Measurements from ENCODE around the gene RERE. TPM values are rescaled to one million over a fixed set of nuclear protein-coding genes. Genes with fewer than 3 reads are reported as not detected.
"Not testable (repeated sequence)": the region's sequence is repeated elsewhere in the genome, so short reads cannot be mapped to it uniquely, and the experiment has no call there.

Gene RERE
- total RNA-seq, 1 donor from 2014 or later, result 114 TPM

DNA sequence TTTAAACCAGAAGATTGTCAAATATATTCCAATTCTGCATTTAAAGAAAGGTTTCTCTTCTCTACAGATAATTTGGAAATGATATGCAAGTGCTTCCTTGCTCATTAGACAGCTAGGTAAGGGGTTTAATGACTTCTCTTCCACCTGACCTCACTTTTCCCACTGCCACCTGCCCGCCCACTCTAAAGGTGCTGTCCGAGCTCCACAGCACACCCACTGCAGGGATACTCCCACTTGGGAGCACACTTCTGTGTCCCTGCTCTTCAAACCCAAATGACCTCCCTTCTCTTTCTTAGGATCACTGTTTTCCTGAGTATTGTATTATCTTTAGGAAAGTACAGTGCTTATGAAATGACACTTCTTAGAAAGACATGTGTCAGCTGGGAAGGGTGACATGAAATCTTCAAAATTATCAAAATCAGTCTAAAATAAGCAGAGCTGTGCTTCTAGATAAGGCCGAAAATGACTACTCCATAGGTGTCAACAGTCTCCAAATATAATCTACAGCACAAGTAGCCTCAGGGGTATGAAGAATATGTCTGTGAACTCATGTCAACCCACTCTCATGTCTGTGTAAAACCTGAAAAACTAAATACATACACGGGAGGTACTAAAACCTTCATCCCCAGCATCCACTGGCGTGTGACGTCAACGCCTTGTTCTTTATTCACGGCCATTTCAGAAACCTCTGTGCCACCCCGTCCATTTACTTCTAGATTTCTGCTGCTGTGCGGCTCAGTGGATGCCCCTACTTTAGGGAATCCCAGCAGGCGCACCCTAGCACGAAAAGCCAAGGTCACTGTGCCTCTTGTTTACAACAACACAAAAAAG lies 428.5 kb downstream of the RERE start:
- intact Hi-C loops (cut with DNase I), result no loop called here
- ATAC-seq (ENCODE audit: poor library complexity) (no peak), DNase-seq (no peak)

DNA sequence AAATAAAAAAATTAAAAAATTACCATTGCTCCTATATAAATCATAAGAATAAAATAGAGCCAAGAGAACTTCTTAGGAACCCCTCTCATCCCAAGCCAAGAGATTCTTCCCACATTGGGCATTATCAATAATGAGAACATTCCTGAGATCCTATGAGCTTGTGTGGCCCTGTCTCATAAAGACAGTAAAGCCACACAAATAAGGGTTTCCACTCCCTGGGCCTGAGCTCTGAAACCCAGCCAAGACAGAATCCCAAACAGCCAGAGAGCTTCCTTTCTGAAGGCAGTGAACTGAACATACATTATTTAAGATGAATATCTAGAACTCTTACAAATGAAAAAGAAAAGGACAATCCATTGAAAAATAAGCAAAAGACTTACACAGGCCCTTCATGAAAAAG lies 431.2 kb downstream of the RERE start:
- ATAC-seq (ENCODE audit: poor library complexity), result no peak
- DNase-seq, result no peak
- intact Hi-C loops (cut with DNase I), result no loop called here

DNA sequence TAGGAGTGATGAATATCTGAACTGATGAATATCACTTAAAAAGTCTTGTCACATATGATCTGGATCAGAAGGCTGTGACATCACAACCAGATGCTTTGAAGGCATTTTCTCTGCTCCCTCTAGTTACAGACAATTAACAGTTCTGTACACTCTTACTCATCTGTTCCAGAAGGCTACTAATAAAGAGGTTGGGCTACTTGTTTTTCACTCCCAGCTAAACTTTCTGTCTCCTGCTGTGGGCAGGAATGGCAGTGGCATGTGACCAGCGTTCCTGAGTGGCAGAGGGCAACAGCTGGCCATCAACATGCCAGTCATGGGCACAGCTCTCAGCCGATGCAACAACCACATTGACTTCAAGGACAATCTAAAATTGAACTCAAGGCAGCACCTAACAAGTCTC lies 432.9 kb downstream of the RERE start:
- intact Hi-C loops (cut with DNase I), result no loop called here
- DNase-seq, result no peak
- peak; percentile 44 for ATAC-seq (ENCODE audit: poor library complexity)

DNA sequence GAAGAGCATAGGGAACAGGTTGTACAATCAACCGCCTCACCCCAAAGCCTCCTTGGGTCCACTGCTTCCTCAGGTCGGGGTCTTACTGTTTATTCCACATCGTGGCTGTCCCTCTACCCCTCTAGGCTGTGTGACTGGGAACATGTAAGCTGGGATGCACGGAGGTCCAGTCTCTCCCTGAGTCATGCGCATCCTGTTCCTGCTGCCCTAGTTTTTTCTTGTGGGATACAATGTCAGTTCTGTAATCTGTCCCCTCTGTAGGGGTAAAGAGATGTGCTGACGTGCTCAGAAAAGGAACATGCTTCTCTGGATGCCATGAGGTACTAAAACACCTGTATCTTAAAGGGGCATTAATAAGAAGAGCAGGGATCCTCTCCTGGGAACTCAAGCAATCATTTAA lies 433.4 kb downstream of the RERE start:
- intact Hi-C loops (cut with DNase I), result no loop called here
- ATAC-seq (ENCODE audit: poor library complexity), result no peak
- DNase-seq, result no peak

DNA sequence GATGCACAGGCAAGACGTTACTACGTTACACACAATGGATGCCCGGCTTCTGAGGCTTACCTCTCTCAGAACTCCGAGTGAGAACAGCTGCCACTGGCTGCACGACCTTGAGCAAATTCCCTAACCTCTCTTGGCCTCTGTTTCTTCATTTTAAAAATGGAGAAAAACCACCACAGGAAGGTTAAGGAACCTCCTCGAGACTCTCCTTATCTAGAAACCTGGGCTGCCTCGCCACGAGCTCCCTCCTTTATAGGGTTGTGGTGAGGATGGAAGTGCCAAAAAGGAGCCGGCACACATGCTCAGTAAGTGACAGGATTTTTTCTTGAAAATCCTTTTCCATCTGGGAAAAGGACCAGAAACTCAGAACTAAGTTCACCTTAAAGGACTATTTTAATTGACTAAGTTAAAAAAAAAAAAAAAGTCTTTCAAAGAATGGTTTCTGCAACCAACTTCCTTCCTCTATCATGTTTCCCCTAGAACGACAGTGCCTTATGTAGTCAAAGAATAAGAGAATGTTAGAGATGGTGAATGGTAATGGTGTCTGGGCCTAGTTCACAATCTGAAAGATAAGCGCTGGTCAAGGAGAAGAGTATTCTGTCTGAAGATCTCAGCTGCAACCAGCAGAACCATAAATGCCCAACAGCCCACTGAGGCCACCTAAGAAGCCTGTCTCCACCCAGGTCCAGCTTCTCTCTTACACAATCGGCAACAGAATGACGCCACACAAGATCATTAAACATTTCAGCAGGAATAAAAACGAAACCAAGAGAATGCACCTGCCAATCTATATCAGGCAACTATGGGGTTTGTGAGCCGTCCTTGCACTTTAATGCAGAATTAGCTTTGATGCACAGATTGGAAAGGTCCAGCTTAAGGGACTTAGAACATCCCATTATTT lies 434.6 kb downstream of the RERE start:
- no peak for DNase-seq
- ATAC-seq (ENCODE audit: poor library complexity), result no peak
- intact Hi-C loops (cut with DNase I), result no loop called here

DNA sequence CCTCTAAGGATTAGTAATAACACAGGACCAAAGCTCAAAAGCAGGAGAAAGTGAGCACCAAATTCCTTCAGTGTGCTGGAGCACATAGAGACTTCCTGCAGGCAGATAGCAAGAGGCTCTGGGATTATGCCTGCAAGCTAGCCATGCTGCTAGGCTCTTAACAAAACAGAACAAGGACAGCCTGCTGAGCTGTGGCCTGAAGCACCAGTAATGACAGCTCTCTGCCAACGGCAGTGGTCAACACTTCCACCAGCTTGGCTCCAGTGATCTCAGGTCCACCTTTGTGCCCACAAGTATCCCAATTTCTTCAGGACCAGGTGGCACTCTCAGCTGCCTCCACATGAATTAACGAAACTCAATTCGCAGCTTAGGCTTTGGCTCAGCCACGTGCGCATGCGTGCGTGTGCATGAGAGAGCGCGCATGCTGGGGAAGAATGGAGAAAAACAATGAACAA lies 435.4 kb downstream of the RERE start:
- DNase-seq, result no peak
- intact Hi-C loops (cut with DNase I), result no loop called here

DNA sequence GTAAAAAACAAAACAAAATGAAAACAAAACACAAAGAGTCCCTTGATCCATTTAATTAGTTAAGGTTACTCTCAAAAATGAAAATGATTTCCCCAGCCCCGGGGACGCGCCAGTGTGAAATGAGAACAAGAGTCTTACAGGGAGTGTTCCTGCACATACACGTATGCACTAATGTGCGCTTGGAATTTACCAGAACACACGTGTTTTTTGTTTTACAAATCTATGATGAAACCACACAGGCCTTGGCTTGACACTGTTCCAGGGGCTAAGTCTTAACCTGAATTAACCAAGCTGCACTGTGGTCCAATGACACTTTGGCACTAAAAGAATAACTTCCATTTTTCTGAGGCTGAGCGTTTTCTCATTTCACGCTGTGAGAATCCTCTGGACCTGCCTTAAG lies 435.8 kb downstream of the RERE start:
- DNase-seq (no peak), ATAC-seq (ENCODE audit: poor library complexity) (no peak)
- intact Hi-C loops (cut with DNase I), result no loop called here

More for the DNA sequence above, 435.4 kb downstream of the RERE start:
- ATAC-seq (ENCODE audit: poor library complexity), result peak; percentile 32

DNA sequence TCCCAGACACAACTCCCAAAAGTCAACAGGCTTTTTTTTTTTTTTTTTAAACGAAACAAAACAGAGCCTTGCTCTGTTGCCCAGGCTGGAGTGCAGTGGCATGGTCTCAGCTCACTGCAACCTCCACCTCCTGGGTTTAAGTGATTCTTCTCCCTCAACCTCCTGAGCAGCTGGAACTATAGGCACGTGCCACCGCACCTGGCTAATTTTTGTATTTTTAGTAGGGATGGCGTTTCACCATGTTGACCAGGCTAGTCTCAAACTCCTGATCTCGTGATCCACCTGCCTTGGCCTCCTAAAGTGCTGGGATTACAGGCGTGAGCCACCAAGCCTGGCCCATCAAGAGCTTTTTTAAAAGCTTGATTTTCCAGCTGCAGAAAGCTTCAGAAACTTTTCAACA lies 437.1 kb downstream of the RERE start:
- ATAC-seq (ENCODE audit: poor library complexity); intact Hi-C loops (cut with DNase I): not testable (repeated sequence)

DNA sequence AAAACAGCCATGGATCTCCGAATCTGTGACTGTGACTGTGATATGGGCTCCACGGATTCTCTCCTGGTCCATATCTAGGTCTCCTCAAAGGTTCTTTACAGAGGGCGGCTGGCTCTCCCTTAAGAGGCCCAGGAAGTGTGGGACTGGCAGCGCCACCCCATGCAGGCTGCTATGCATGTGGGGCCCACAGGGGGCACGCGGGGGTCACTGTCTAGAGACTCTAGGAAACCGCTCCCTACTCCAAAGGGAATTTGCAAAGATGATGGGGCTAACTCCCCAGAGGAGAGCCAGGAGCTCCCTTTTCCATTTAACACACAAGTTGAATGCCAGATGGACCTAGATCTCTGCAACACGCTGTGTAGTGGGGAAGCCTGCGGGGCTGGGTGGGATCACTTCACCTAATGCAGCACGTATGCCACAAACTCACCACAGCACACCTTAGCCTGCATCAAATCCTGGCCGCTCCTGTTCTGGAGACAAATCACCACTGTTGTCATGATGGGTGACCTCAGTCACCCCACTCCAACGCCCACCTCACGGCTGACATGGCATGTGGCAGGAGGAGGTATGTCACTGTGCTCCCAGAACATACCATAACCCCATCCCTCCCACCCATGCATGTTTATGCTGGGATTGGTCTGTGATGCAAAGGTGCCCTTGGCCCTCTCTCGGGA lies 437.8 kb downstream of the RERE start:
- intact Hi-C loops (cut with DNase I), result loop anchor here (10.0 kb wide), 1 partner anchor 145 kb away; no protein-coding TSS in a partner anchor
- ATAC-seq (ENCODE audit: poor library complexity) (no peak), DNase-seq (no peak)

More for the DNA sequence above, 437.1 kb downstream of the RERE start:
- not testable (repeated sequence) for DNase-seq

DNA sequence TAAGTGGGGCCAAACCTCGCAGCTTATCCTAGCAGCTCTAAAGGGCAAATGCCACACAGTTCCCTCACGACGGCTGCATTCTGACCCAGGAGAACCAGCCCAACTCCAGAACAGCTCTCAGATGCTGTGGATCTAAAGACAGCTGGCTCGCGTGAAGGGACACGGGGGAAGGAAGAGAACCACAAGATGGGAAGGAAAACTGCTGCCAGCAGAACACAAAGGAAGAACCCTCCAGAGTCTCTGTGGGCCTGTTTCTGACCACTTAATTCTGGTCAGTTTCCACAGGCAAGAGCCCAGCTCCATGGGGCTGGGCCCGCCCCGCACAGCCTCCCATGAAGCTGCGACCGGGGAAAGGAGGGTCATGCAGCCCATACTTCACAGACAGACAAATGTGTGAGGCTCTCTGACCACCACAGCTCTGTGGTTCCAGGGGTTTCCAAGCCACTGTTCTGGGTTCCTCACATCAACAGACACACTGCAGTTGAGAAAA lies 438.4 kb downstream of the RERE start:
- no peak for DNase-seq
- intact Hi-C loops (cut with DNase I), result loop anchor here (10.0 kb wide), 1 partner anchor 146 kb away; no protein-coding TSS in a partner anchor
- ATAC-seq (ENCODE audit: poor library complexity), result peak; percentile 17

DNA sequence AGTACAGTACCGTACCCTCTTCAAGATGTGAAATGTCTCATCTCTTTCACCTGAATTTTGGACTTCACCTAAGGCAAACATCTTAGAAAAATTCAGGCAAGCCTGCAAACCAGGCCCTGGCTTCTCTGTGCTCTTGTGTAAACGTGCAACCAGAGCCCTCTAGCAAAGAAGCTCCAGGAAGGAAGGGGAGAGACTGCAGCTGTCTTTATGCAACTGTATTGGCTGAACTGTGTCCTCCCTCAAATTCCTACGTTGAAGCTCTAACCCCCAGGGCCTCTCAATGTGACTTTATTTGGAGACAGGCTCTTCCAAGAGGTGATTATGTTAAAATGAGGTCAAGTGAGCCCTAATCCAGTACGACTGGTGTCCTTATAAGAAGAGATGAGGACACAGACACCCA lies 439.3 kb downstream of the RERE start:
- DNase-seq, result no peak
- intact Hi-C loops (cut with DNase I), result loop anchor here (10.0 kb wide), 1 partner anchor 147 kb away; no protein-coding TSS in a partner anchor
- ATAC-seq (ENCODE audit: poor library complexity), result peak; percentile 13

DNA sequence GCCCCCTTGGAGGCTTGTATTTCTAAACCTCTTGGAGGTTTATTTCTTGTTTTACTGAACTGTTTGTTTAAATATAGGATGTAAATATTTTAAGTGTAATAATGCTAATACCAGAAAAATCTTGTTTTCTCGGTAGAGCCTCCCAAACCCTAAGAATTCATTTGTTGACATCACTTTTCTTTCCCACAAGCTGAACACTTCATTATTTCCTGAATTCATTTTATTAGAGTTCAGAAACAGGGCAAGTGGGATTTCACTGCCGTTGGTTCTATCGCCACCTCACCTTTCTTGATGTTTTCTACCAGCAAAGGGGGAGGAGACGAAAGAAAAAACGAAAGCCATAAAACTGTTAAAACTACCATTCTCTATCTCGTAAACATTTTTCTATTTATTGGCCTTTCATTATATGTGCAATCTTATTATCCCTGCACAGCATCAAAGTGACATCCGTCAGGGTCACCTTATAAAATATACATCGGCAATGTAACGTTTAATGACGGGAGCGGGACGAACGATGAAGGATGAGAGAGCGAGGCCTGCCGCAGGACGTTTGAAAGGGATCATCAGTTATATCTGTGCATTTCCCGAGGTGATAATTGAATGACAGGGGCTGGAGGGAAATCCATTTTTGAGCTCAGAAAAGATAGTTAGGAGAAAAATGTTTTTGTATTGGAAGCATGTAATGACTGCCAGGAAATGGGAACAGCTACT lies 440.0 kb downstream of the RERE start:
- intact Hi-C loops (cut with DNase I), result loop anchor here (10.0 kb wide), 1 partner anchor 147 kb away; no protein-coding TSS in a partner anchor
- DNase-seq (no peak), ATAC-seq (ENCODE audit: poor library complexity) (no peak)

DNA sequence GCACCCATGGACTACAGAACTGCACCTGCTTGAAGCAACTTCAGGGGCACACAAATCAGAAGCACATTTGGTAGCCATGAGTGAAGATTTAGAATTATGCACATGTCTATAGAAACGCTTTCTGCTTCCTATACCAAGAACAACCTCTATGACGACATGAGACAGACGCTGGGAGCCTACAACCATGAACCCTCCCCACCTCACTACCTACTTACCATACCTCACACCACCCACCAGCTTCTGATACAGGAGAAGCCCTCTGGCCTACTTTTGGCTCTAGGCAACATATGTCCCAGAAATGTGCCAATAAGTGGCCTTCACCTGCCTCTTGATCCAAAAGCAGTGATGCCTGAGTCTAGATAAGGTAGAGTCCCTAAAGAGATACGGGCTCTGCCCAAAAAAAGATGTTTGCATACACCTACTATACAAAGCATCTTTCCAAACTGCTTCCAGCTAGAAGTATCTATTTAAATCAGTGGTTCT lies 441.0 kb downstream of the RERE start:
- DNase-seq (no peak), ATAC-seq (ENCODE audit: poor library complexity) (no peak)
- intact Hi-C loops (cut with DNase I), result loop anchor here (10.0 kb wide), 1 partner anchor 148 kb away; no protein-coding TSS in a partner anchor

DNA sequence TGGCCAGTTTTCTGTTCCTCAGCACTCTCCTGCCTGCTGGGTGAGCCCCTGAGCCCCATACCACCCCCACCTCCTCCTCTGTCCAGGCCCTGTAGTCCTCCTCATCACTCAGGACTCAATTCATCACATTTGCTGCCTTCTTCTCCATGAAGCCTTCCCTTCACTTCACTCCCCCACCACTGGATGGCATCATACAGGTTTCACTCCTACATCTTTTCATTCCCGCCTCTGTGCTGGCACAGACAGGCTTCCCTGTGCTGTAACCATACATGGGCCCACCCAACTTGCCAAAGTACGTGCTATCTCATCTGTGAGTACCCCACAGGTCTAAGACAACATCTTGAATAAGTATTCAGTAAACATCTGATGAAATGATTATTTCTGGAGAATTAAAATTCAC lies 442.6 kb downstream of the RERE start:
- intact Hi-C loops (cut with DNase I), result loop anchor here (5.0 to 10.0 kb wide), 2 partner anchors 32 to 150 kb away; no protein-coding TSS in a partner anchor
- ATAC-seq (ENCODE audit: poor library complexity), result no peak
- no peak for DNase-seq

DNA sequence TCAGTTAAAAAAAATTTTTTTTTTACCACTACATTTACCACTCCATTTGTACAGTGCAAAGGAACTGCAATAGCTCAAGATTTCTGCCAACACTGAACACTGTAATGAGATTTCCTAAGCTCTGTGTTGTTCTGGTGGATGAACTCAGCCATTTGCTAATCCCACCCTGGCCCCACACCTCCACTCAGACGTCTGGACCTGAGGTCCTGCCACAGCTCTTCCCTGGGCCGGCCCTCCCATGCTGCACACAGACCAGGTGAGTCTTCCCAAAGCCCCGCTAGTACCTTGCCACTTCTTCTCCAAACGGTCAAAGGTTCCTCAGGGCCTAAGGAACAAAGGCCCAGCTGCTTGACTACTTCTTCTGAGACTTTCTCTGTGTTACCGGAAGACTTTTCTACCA lies 443.1 kb downstream of the RERE start:
- ATAC-seq (ENCODE audit: poor library complexity), result no peak
- no peak for DNase-seq
- intact Hi-C loops (cut with DNase I), result loop anchor here (5.0 to 10.0 kb wide), 2 partner anchors 33 to 150 kb away; no protein-coding TSS in a partner anchor

DNA sequence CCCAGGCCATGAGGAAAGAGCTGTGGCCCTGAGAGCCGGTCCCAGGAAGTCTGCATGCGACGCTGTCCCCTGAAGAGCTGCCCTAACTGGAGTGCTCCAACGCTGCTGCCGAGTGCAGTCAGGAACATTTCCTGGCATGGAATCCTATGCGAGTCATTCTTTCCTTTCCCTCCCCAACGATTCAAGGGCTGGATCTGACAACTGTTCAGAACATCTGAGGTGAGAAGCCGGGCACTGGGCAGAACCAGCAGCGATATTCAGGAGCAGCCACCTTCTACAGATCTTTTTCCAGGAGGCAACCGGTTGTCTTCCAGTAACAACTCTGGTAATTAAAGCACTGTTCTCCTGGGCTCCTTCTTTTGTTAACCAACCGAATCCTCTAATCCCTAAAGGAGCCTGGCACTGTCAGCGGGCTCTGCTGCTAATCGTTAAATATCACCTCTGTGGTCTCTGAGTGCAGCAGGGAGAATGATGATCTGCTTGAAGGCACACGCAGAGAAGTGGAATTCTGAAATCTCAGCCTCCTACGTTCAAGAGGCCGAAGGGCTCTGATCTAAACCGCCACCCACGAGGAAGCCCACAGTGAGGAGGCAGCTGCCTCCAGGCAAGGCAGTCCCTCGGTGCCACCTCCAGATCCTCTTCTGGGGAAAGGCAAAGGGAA lies 443.7 kb downstream of the RERE start:
- intact Hi-C loops (cut with DNase I), result loop anchor here (5.0 to 10.0 kb wide), 2 partner anchors 34 to 151 kb away; no protein-coding TSS in a partner anchor
- ATAC-seq (ENCODE audit: poor library complexity) (peak; percentile 80), DNase-seq (peak; percentile 78)

DNA sequence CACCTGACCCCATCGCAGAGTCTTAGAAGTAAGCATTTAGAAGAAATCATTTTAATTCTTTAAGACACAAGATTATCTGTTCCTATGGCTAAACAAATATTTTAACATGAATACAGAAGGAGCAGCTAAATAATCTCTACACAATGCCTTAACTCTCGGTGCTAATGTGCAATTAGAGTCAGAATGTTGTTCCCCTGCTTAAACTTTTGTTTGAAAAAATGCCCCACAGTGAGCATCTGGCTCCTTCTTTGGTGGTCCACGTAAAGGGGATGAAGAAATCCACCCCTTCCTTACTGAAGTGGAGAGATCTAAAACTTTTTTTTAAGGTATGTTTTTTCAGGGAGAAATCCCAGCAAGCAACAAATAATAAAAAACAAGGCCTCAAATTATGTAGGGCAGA lies 444.3 kb downstream of the RERE start:
- ATAC-seq (ENCODE audit: poor library complexity) (no peak), DNase-seq (no peak)
- intact Hi-C loops (cut with DNase I), result loop anchor here (5.0 to 10.0 kb wide), 2 partner anchors 34 to 152 kb away; no protein-coding TSS in a partner anchor
